Prostate gland (tissue), 2 donors: ENCODE measurements around the gene TOP3B. TPM values are rescaled to one million over a fixed set of nuclear protein-coding genes. Genes with fewer than 3 reads are reported as not detected.

Source experiments
- DNase-seq: peaks from one replicate; pipeline ENCODE4 v3.0.0-alpha.2; 2019; ENCODE audit warnings: low spot score
- H3K27ac ChIP-seq, 2 donors: fragments of 200-600 bp; sonication (generic); 2 replicates each; pipeline ENCODE4 v1.5.1; 2017 to 2019
- H3K27me3 ChIP-seq: fragments of 200-600 bp; sonication (generic); replicated peaks from 2 replicates; pipeline ENCODE4 v1.5.1; 2019; ENCODE audit not compliant: insufficient read depth
- H3K36me3 ChIP-seq, 2 donors: fragments of 200-600 bp; sonication (generic); 1 replicate in 1 of 2; 2 replicates in 1 of 2; pipeline versions ENCODE4 v1.5.1 to v1.8.1; 2017 to 2019
- H3K4me1 ChIP-seq: fragments of 200-600 bp; sonication (generic); replicated peaks from 2 replicates; pipeline ENCODE4 v1.5.1; 2019
- H3K4me3 ChIP-seq, 2 donors: fragments of 200-600 bp; sonication (generic); 2 replicates each; pipeline ENCODE4 v1.5.1; 2017 to 2019
- H3K9me3 ChIP-seq: fragments of 200-600 bp; sonication (generic); 2 replicates; pipeline ENCODE4 v1.5.1; 2017
- CTCF ChIP-seq, 4 experiments: fragments of 200-600 bp in 2 of 4; fragments of 450-650 bp in 2 of 4; sonication (generic) in 2 of 4; IDR thresholded peaks; 1 replicate in 3 of 4; 2 replicates in 1 of 4; pipeline ENCODE4 v1.5.1; 2016 to 2019; ENCODE audit warnings: antibody characterized with exemption in 4 of 4, mild to moderate bottlenecking in 2 of 4, moderate library complexity in 2 of 4
- POLR2A ChIP-seq: fragments of 450-650 bp; IDR thresholded peaks from one replicate; pipeline ENCODE4 v1.6.1; 2016; ENCODE audit warnings: antibody characterized with exemption, mild to moderate bottlenecking
- POLR2AphosphoS5 ChIP-seq: sonication (generic); formaldehyde crosslinking; IDR thresholded peaks from one replicate; pipeline ENCODE4 v1.6.1; 2017; ENCODE audit warnings: antibody characterized with exemption
- WGBS: methylation state at CpG from one replicate; pipeline ENCODE4 v1.1.5; 2018; 5-methylcytosine and 5-hydroxymethylcytosine counted together
- intact Hi-C: fragments of 100-400 bp; cut with DNase I; formaldehyde crosslinking; loops from one replicate; pipeline ENCODE4 v1.14.2; 2022
- total RNA-seq, 2 donors: library from RNA; depleted of rRNA; stranded (reverse); fragments of >200 nt; gene quantifications; one replicate each; pipeline ENCODE4 v1.1.0, GENCODE V29; 2016

TOP3B gene
- total RNA-seq, 2 donors from 2014 or later: 25.2 to 60.6 TPM

DNA sequence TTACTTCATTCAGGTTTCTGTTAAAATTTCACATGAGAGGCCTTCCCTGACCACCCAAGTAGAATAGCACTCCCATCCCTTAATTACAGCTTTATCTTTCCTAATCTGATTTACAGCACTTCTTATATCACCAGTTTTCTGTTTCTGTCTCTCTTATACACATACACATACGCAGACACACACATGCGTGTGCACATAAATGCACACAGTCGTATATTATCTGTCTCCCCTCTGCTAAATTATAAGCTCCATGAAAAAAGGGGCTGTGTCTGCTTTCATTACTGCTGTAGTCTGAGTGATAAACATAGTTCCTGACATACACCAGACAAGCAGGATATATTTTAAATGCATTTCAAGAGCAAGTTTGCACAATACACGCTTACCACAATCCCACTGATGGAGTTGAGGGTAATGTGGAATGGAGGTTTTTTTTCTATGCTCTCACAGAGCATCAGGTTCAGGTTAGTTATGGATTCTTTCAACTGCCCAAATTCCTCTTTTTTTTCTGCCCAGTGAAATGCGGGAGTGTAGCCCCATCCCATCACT is 13.7 kb upstream of the TOP3B start:
- Histone ChIP-seq H3K9me3 (no peaks in the 10 kb centered on the region), H3K27me3 (no peaks in the 10 kb centered on the region), H3K36me3 (no peaks in the 10 kb centered on the region), H3K27ac (no peak overlapping the region), H3K4me1 (no peaks in the 10 kb centered on the region), H3K4me3 (no peak overlapping the region)
- intact Hi-C loops: no loop called here
- no peak for DNase-seq
- 72% methylated on average over 5 of the region's 5 CpGs for WGBS
- no peak for TF ChIP-seq CTCF (IDR thresholded peaks at IDR 0.05)
- TF ChIP-seq POLR2AphosphoS5: no peak
- TF ChIP-seq POLR2A: no peak

DNA sequence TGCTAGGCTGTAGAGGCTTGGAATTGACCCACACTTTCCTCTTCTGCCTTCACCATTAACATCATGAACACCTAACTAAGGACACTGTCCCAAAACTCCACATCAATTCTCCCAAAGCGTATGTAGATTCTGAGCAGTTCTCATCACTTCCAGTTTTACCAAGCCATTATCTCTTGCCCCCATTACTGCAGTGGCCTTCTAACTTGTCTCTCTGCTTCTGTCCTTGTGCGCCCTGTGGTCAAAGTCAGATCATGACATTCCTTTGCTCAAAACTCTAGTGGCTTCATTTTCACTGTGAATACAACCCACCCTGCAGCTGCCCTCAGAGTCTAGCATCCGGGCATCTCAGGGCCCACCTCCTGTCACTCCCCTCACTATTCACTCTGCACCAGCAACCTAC is 13.1 kb upstream of the TOP3B start:
- intact Hi-C loops: no loop called here

DNA sequence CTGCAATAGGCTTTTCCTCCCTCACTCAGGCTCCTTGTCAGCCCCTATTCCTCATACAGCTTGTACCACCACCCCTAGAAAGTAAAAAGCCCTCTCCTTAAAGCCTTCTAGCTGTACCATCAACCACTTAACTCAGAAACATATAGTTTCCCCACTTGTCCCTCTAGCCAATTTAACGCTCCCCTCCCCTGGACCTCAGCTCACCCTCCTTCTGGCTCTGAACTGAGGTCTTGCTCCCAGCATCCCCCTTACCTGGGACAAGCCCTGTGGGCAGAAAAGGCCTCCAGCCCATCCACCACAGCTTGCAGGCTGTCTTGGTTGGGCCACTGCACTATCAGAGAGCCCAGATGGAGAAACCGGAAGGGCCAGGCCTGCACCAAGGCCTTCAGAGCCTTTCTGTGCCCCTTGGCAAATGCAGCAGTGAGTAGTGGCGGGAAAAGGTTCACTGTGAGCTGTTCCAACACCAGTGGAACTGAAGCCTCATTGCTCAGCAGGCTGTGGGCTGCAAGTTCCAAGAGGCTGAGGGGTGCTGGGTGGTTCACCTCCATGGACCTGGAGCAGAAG is 12.4 kb upstream of the TOP3B start:
- no peaks in the 10 kb centered on the region for H3K27me3 ChIP-seq
- intact Hi-C loops: no loop called here
- no peak overlapping the region for H3K4me3 ChIP-seq
- 96% methylated on average over 3 of the region's 3 CpGs for WGBS
- TF ChIP-seq CTCF (IDR thresholded peaks at IDR 0.05) (no peak), POLR2A (no peak), POLR2AphosphoS5 (no peak)
- no peak overlapping the region for H3K27ac ChIP-seq
- no peaks in the 10 kb centered on the region for H3K4me1 ChIP-seq
- H3K9me3 ChIP-seq: no peaks in the 10 kb centered on the region
- H3K36me3 ChIP-seq: no peaks in the 10 kb centered on the region
- DNase-seq: no peak

More for the DNA sequence above, 13.1 kb upstream of the TOP3B start:
- no peak for DNase-seq
- TF ChIP-seq POLR2AphosphoS5: no peak
- no peak for TF ChIP-seq POLR2A
- no peak for TF ChIP-seq CTCF (IDR thresholded peaks at IDR 0.05)
- Histone ChIP-seq H3K27ac (no peak overlapping the region), H3K36me3 (no peaks in the 10 kb centered on the region), H3K9me3 (no peaks in the 10 kb centered on the region), H3K27me3 (no peaks in the 10 kb centered on the region), H3K4me1 (no peaks in the 10 kb centered on the region), H3K4me3 (no peak overlapping the region)
- WGBS: 85% methylated on average over 3 of the region's 3 CpGs

- H3K27ac ChIP-seq: no peak overlapping the region
- WGBS: 78% methylated on average over 7 of the region's 7 CpGs
- no peaks in the 10 kb centered on the region for H3K27me3 ChIP-seq
- TF ChIP-seq POLR2AphosphoS5 (no peak), POLR2A (no peak), CTCF (IDR thresholded peaks at IDR 0.05) (no peak)
- H3K9me3 ChIP-seq: no peaks in the 10 kb centered on the region
- no peak for DNase-seq
- intact Hi-C loops: no loop called here
- H3K4me1 ChIP-seq: no peaks in the 10 kb centered on the region
- H3K36me3 ChIP-seq: no peaks in the 10 kb centered on the region
- H3K4me3 ChIP-seq: no peak overlapping the region
These were observed 10.1 kb upstream of the TOP3B start for GRCh38 chr22:21992593-21993237.

DNA sequence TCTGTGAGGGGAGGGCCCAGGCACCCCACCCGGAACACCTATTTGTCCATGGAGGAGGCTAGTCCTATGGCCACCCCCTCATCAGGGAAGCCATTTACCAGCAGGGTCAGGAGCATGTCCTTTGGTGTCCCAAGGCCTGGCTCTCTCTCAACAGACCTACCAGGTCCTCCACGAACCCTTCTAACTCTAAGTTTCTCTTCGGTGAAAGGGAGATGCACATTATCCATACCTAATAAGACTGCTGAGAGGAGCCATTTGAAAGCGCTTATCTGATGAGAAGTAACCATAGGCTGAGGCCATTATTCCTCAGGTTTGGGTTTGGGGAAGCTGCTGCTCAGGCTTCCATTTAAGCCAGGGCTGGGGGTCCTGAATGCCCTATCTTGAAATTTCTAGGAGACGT is 9.2 kb upstream of the TOP3B start:
- no peaks in the 10 kb centered on the region for H3K27me3 ChIP-seq
- H3K36me3 ChIP-seq: no peaks in the 10 kb centered on the region
- H3K27ac ChIP-seq: no peak overlapping the region
- H3K4me1 ChIP-seq: no peaks in the 10 kb centered on the region
- DNase-seq: no peak
- no peak for TF ChIP-seq CTCF (IDR thresholded peaks at IDR 0.05)
- no peak for TF ChIP-seq POLR2AphosphoS5
- no peak for TF ChIP-seq POLR2A
- intact Hi-C loops: no loop called here
- no peak overlapping the region for H3K4me3 ChIP-seq
- WGBS: 87% methylated on average over 5 of the region's 5 CpGs
- H3K9me3 ChIP-seq: no peaks in the 10 kb centered on the region
